Skeletal muscle satellite cell (primary cell): ENCODE results near the gene GOLGA6L10.
"Not testable (repeated sequence)": the region's sequence is repeated elsewhere in the genome, so short reads cannot be mapped to it uniquely, and the experiment has no call there.

ENCODE experiments used
- H3K27me3 ChIP-seq: 2 replicates; pipeline ENCODE4 v1.7.0; 2013; ENCODE audit warnings: low read length; ENCODE audit not compliant: control insufficient read depth, insufficient read depth
- H3K36me3 ChIP-seq: 2 replicates; pipeline ENCODE4 v1.7.0; 2013; ENCODE audit warnings: mild to moderate bottlenecking, control low read depth, low read length; ENCODE audit not compliant: insufficient read depth
- H3K4me1 ChIP-seq: 2 replicates; pipeline ENCODE4 v1.7.0; 2013; ENCODE audit warnings: low read length; ENCODE audit not compliant: control insufficient read depth, insufficient read depth
- H3K4me2 ChIP-seq: 2 replicates; pipeline ENCODE4 v1.7.0; 2013; ENCODE audit warnings: mild to moderate bottlenecking, low read length
- H3K4me3 ChIP-seq: 2 replicates; pipeline ENCODE4 v1.7.0; 2013; ENCODE audit warnings: low read length
- H3K9ac ChIP-seq: 2 replicates; pipeline ENCODE4 v1.7.0; 2013; ENCODE audit warnings: mild to moderate bottlenecking, low read depth, low read length, moderate library complexity
- H3K9me3 ChIP-seq: replicated peaks from 2 replicates; pipeline ENCODE4 v1.7.0; 2013; ENCODE audit warnings: mild to moderate bottlenecking, control low read depth, low read length

Gene GOLGA6L10

GRCh38 chr15:82304778-82305090, 44.5 kb downstream of the GOLGA6L10 start:
- no peak overlapping the region for H3K4me2 ChIP-seq
- no peak overlapping the region for H3K4me3 ChIP-seq
- H3K9ac ChIP-seq = no peak overlapping the region
- peaks cover 6% of the 10 kb centered on the region for H3K27me3 ChIP-seq
- H3K36me3 ChIP-seq = no peaks in the 10 kb centered on the region
- peaks cover 11% of the 10 kb centered on the region for H3K4me1 ChIP-seq
- no peaks in the 10 kb centered on the region for H3K9me3 ChIP-seq

GRCh38 chr15:82303956-82304777, 45.1 kb downstream of the GOLGA6L10 start:
- Histone ChIP-seq H3K9ac (no peak overlapping the region), H3K9me3 (no peaks in the 10 kb centered on the region), H3K4me1 (peaks cover 11% of the 10 kb centered on the region)

GRCh38 chr15:82301296-82302016, 47.8 kb downstream of the GOLGA6L10 start:
- H3K27me3 ChIP-seq = no peaks in the 10 kb centered on the region
- H3K4me3 ChIP-seq = no peak overlapping the region
- no peaks in the 10 kb centered on the region for H3K36me3 ChIP-seq
- no peak overlapping the region for H3K4me2 ChIP-seq
- H3K9me3 ChIP-seq = no peaks in the 10 kb centered on the region
- no peak overlapping the region for H3K9ac ChIP-seq
- H3K4me1 ChIP-seq = peaks cover 11% of the 10 kb centered on the region

More at GRCh38 chr15:82303956-82304777, 45.1 kb downstream of the GOLGA6L10 start:
- no peaks in the 10 kb centered on the region for H3K36me3 ChIP-seq
- no peak overlapping the region for H3K4me3 ChIP-seq
- no peak overlapping the region for H3K4me2 ChIP-seq
- H3K27me3 ChIP-seq = peaks cover 6% of the 10 kb centered on the region

GRCh38 chr15:82300883-82301282, 48.4 kb downstream of the GOLGA6L10 start:
- Histone ChIP-seq H3K36me3 (no peaks in the 10 kb centered on the region), H3K27me3 (no peaks in the 10 kb centered on the region), H3K4me3 (no peak overlapping the region), H3K9me3 (no peaks in the 10 kb centered on the region), H3K9ac (no peak overlapping the region), H3K4me1 (peaks cover 11% of the 10 kb centered on the region), H3K4me2 (peak overlapping the region; percentile 55)

GRCh38 chr15:82300326-82300725, 48.9 kb downstream of the GOLGA6L10 start:
- H3K4me2 ChIP-seq = peak overlapping the region; percentile 55

GRCh38 chr15:82299511-82299914, 49.8 kb downstream of the GOLGA6L10 start:
- not testable (repeated sequence) for H3K9ac ChIP-seq, H3K36me3 ChIP-seq, H3K27me3 ChIP-seq, H3K4me2 ChIP-seq, H3K4me3 ChIP-seq, H3K9me3 ChIP-seq
- H3K4me1 ChIP-seq = peaks cover 11% of the 10 kb centered on the region

More at GRCh38 chr15:82300326-82300725, 48.9 kb downstream of the GOLGA6L10 start:
- not testable (repeated sequence) for H3K9me3 ChIP-seq, H3K9ac ChIP-seq, H3K4me3 ChIP-seq, H3K27me3 ChIP-seq, H3K36me3 ChIP-seq
- peaks cover 11% of the 10 kb centered on the region for H3K4me1 ChIP-seq

- H3K27me3 ChIP-seq = no peaks in the 10 kb centered on the region
- no peak overlapping the region for H3K4me2 ChIP-seq
- no peaks in the 10 kb centered on the region for H3K9me3 ChIP-seq
- no peaks in the 10 kb centered on the region for H3K36me3 ChIP-seq
- no peak overlapping the region for H3K4me3 ChIP-seq
- no peak overlapping the region for H3K9ac ChIP-seq
- peaks cover 11% of the 10 kb centered on the region for H3K4me1 ChIP-seq
Measured at GRCh38 chr15:82298520-82298919, 50.8 kb downstream of the GOLGA6L10 start.

GRCh38 chr15:82298032-82298431, 51.2 kb downstream of the GOLGA6L10 start:
- H3K9ac ChIP-seq = no peak overlapping the region
- no peaks in the 10 kb centered on the region for H3K36me3 ChIP-seq
- no peaks in the 10 kb centered on the region for H3K27me3 ChIP-seq
- no peak overlapping the region for H3K4me2 ChIP-seq
- H3K9me3 ChIP-seq = no peaks in the 10 kb centered on the region
- H3K4me3 ChIP-seq = no peak overlapping the region
- peaks cover 11% of the 10 kb centered on the region for H3K4me1 ChIP-seq

GRCh38 chr15:82297546-82297945, 51.7 kb downstream of the GOLGA6L10 start:
- Histone ChIP-seq H3K4me2 (no peak overlapping the region), H3K27me3 (no peaks in the 10 kb centered on the region), H3K4me1 (peaks cover 11% of the 10 kb centered on the region), H3K9me3 (no peaks in the 10 kb centered on the region), H3K36me3 (no peaks in the 10 kb centered on the region), H3K4me3 (no peak overlapping the region), H3K9ac (no peak overlapping the region)

GRCh38 chr15:82294061-82294690, 55.1 kb downstream of the GOLGA6L10 start:
- H3K4me3 ChIP-seq = no peak overlapping the region
- H3K4me1 ChIP-seq = peaks cover 2% of the 10 kb centered on the region
- H3K9me3 ChIP-seq = no peaks in the 10 kb centered on the region
- H3K4me2 ChIP-seq = no peak overlapping the region
- H3K9ac ChIP-seq = no peak overlapping the region
- no peaks in the 10 kb centered on the region for H3K36me3 ChIP-seq
- H3K27me3 ChIP-seq = no peaks in the 10 kb centered on the region

GRCh38 chr15:82292271-82292670, 57.0 kb downstream of the GOLGA6L10 start:
- no peaks in the 10 kb centered on the region for H3K9me3 ChIP-seq
- H3K36me3 ChIP-seq = no peaks in the 10 kb centered on the region
- no peak overlapping the region for H3K4me3 ChIP-seq

More at GRCh38 chr15:82292271-82292670, 57.0 kb downstream of the GOLGA6L10 start:
- Histone ChIP-seq H3K27me3 (no peaks in the 10 kb centered on the region), H3K9ac (no peak overlapping the region), H3K4me1 (peaks cover 2% of the 10 kb centered on the region), H3K4me2 (no peak overlapping the region)
